K562 (cell line): ENCODE measurements around the gene SIGLEC1. TPM values are rescaled to one million over a fixed set of nuclear protein-coding genes. Genes with fewer than 3 reads are reported as not detected.

Experiments
- ATAC-seq: fragments of 200-7000 bp; cut with Tn5 transposase; 3 replicates; pipeline ENCODE4 v1.9.1; 2020; ENCODE audit warnings: moderate library complexity
- Bru-seq: library from RNA; stranded (reverse); fragments of 400-500 nt; gene quantifications from one replicate; lab custom pipeline; 2021; lab: Mats Ljungman, UMichigan
- BruChase-seq, 2 experiments: library from RNA; stranded (reverse); fragments of 400-500 nt; gene quantifications; one replicate each; lab custom pipeline; 2021; lab: Mats Ljungman, UMichigan
- BruUV-seq: library from RNA; stranded (reverse); fragments of 400-500 nt; replicated peaks from 2 replicates; lab custom pipeline; 2021; lab: Mats Ljungman, UMichigan
- CTCF ChIA-PET: fragments of 300-600 bp; formaldehyde crosslinking; extraction: SDS; loops from one replicate; lab custom pipeline; 2021; ENCODE audit warnings: low intra/inter-chr PET ratio; lab: Yijun Ruan, JAX
- POLR2A ChIA-PET: fragments of 300-600, 350-650 bp; sonication (Branson Sonifier 250); formaldehyde crosslinking; extraction: SDS; loops from one replicate; lab custom pipeline; 2021; ENCODE audit warnings: antibody characterized with exemption, inconsistent platforms; lab: Yijun Ruan, JAX
- DNase-seq, 4 experiments: peaks; one replicate each; pipeline versions ENCODE4 v3.0.0 to v3.0.0-alpha.2; 2011 to 2018; ENCODE audit warnings: low spot score in 3 of 4, mixed read lengths in 3 of 4; ENCODE audit errors: extremely low read depth in 1 of 4
- FAIRE-seq: peaks from 2 replicates; lab custom pipeline; 2011; peaks lifted over from hg19 to GRCh38; lab: Jason Lieb, UNC
- H2AFZ ChIP-seq: 2 replicates; pipeline ENCODE4 v1.6.0; 2011; ENCODE audit warnings: low read depth, low read length, control low read depth, inconsistent platforms
- H3K27ac ChIP-seq: fragments of 200-600 bp; 3 replicates; pipeline ENCODE4 v1.8.0; 2011; ENCODE audit warnings: low read depth, mild to moderate bottlenecking, control low read depth, inconsistent platforms, low read length, moderate library complexity, mixed read lengths; ENCODE audit errors: extremely low read depth
- H3K27me3 ChIP-seq, 2 experiments: fragments of 300-600 bp in 1 of 2; 2 replicates in 1 of 2; 3 replicates in 1 of 2; pipeline versions ENCODE4 v1.6.0 to v1.8.0; 2011; ENCODE audit warnings: inconsistent platforms in 2 of 2, low read length in 2 of 2, mild to moderate bottlenecking in 1 of 2, mixed read lengths in 1 of 2, moderate library complexity in 1 of 2; ENCODE audit not compliant: control insufficient read depth in 2 of 2, insufficient read depth in 2 of 2
- H3K36me3 ChIP-seq: fragments of 300-600 bp; 3 replicates; pipeline ENCODE4 v1.8.0; 2011; ENCODE audit warnings: mild to moderate bottlenecking, low read length, inconsistent platforms; ENCODE audit not compliant: control insufficient read depth, insufficient read depth
- H3K4me1 ChIP-seq, 2 experiments: fragments of 200-600 bp in 1 of 2; replicated peaks in 1 of 2; 2 replicates in 1 of 2; 3 replicates in 1 of 2; pipeline versions ENCODE4 v1.5.1 to v1.8.0; 2011; ENCODE audit warnings: inconsistent platforms in 2 of 2, low read length in 2 of 2, mild to moderate bottlenecking in 1 of 2, mixed read lengths in 1 of 2, moderate library complexity in 1 of 2; ENCODE audit not compliant: control insufficient read depth in 2 of 2, insufficient read depth in 2 of 2
- H3K4me2 ChIP-seq: 2 replicates; pipeline ENCODE4 v1.6.1; 2011; ENCODE audit warnings: low read length, control low read depth, inconsistent platforms, mixed read lengths; ENCODE audit not compliant: insufficient read depth
- H3K4me3 ChIP-seq: fragments of 200-600 bp; sonication (generic), shearing (Covaris generic); 2 replicates; pipeline ENCODE4 v1.5.1; 2016; ENCODE audit warnings: control low read depth, inconsistent platforms
- H3K79me2 ChIP-seq: fragments of 200-600 bp; 3 replicates; pipeline ENCODE4 v1.8.0; 2011; ENCODE audit warnings: low read length, inconsistent platforms; ENCODE audit not compliant: control insufficient read depth, insufficient read depth
- H3K9ac ChIP-seq, 2 experiments: 2 replicates each; pipeline versions ENCODE4 v1.6.0 to v1.6.1; 2011; ENCODE audit warnings: low read depth in 2 of 2, low read length in 2 of 2, control low read depth in 1 of 2, inconsistent platforms in 1 of 2, mild to moderate bottlenecking in 1 of 2, mixed read lengths in 1 of 2; ENCODE audit not compliant: insufficient read depth in 1 of 2
- H3K9me1 ChIP-seq: one replicate; pipeline ENCODE4 v1.6.0; 2011; ENCODE audit warnings: inconsistent platforms, mild to moderate bottlenecking, low read length, moderate library complexity; ENCODE audit not compliant: control insufficient read depth, insufficient read depth
- H3K9me3 ChIP-seq: replicated peaks from 2 replicates; pipeline ENCODE4 v1.5.1; 2011; ENCODE audit warnings: low read depth, low read length, inconsistent platforms; ENCODE audit not compliant: control insufficient read depth, insufficient read depth
- H4K20me1 ChIP-seq: replicated peaks from 2 replicates; pipeline ENCODE4 v1.6.1; 2011; ENCODE audit warnings: low read length, inconsistent platforms, mixed read lengths; ENCODE audit not compliant: control insufficient read depth, insufficient read depth
- BRD9 ChIP-seq: fragments of 450-650 bp; IDR thresholded peaks from 2 replicates; pipeline ENCODE4 v1.6.1; 2018; ENCODE audit warnings: low read depth; ENCODE audit not compliant: partially characterized antibody
- C11orf30 ChIP-seq: fragments of 450-650 bp; IDR thresholded peaks from 2 replicates; pipeline ENCODE4 v1.6.1; 2016; ENCODE audit warnings: low read depth, mild to moderate bottlenecking
- CEBPB ChIP-seq: fragments of 450-650 bp; IDR thresholded peaks from 2 replicates; pipeline ENCODE4 v1.6.1; 2016; ENCODE audit warnings: missing genetic modification characterization, missing compliant biosample characterization
- CEBPG ChIP-seq, 3 experiments: fragments of 200-800 bp in 1 of 3; sonication (Bioruptor generic) in 1 of 3; sonication (generic) in 1 of 3; formaldehyde crosslinking in 1 of 3; IDR thresholded peaks in 2 of 3; conservative IDR thresholded peaks in 1 of 3; 2 replicates each; pipeline versions ENCODE4 v1.6.1 to v1.8.0; 2016 to 2022; ENCODE audit warnings: missing compliant biosample characterization in 2 of 3, missing genetic modification characterization in 2 of 3, mild to moderate bottlenecking in 1 of 3, missing genetic modification reagents in 1 of 3
- HLTF ChIP-seq: fragments of 450-650 bp; IDR thresholded peaks from 2 replicates; pipeline ENCODE4 v1.6.1; 2016
- KLF1 ChIP-seq: fragments of 450-650 bp; IDR thresholded peaks from 2 replicates; pipeline ENCODE4 v1.6.1; 2016; ENCODE audit warnings: missing genetic modification characterization, missing compliant biosample characterization
- KLF10 ChIP-seq: fragments of 250-450 bp; sonication (Bioruptor Pico); IDR thresholded peaks from 2 replicates; pipeline ENCODE4 v1.6.1; 2021; ENCODE audit warnings: matching md5 sums
- STAT5B ChIP-seq: fragments of 250-450 bp; sonication (Bioruptor Pico); IDR thresholded peaks from 2 replicates; pipeline ENCODE4 v1.8.0; 2021; ENCODE audit warnings: mild to moderate bottlenecking, inconsistent platforms
- TSC22D4 ChIP-seq: fragments of 450-650 bp; IDR thresholded peaks from 2 replicates; pipeline ENCODE4 v1.6.1; 2016; ENCODE audit warnings: missing genetic modification characterization, missing biosample characterization, control low read depth
- ZNF76 ChIP-seq: fragments of 250-450 bp; sonication (Bioruptor Pico); IDR thresholded peaks from 2 replicates; pipeline ENCODE4 v1.4.0; 2020; ENCODE audit warnings: mild to moderate bottlenecking, moderate library complexity, borderline replicate concordance
- WGBS: fragments of 100-300 bp; shearing (Covaris generic); methylation state at CpG from one replicate; pipeline ENCODE4 v1.1.6; 2016; ENCODE audit warnings: low coverage, mixed read lengths; ENCODE audit not compliant: insufficient coverage; ENCODE audit errors: missing lambda C conversion rate; 5-methylcytosine and 5-hydroxymethylcytosine counted together
- in situ Hi-C: fragments of 300-500 bp; cut with MboI; formaldehyde crosslinking; loops from 4 replicates; pipeline ENCODE4 v1.15.0; 2018; ENCODE audit warnings: inconsistent platforms, mixed read lengths
- intact Hi-C: fragments of 100-400 bp; cut with micrococcal nuclease; formaldehyde crosslinking; loops from 2 replicates; pipeline ENCODE4 v1.14.2; 2022
- long read RNA-seq, 3 experiments: library from polyadenylated mRNA in 2 of 3; library from RNA in 1 of 3; unstranded in 2 of 3; stranded (forward) in 1 of 3; transcript quantifications; one replicate each; pipeline ENCODE4 v2.0.0, GENCODE V29; 2019 to 2022
- polyA minus RNA-seq, 3 experiments: library from RNA; depleted of rRNA, polyadenylated mRNA; stranded (reverse); fragments of >200 nt; gene quantifications; 2 replicates each; pipeline ENCODE4 v1.2.3, GENCODE V29; 2011
- polyA plus RNA-seq, 8 experiments: library from polyadenylated mRNA; depleted of rRNA in 4 of 8; stranded (reverse) in 5 of 8; unstranded in 3 of 8; fragments of >200 nt; fragmentation: Nextera tagmentation in 2 of 8; fragmentation: Illumina TruSeq in 1 of 8; extraction: Ambion mirVana in 2 of 8; extraction: Trizol in 1 of 8; gene quantifications; 2 replicates each; pipeline versions ENCODE4 v1.2.1 to v1.2.3, GENCODE V29; 2011 to 2014; ENCODE audit warnings: inconsistent platforms in 1 of 8, missing spikeins in 1 of 8
- total RNA-seq, 7 experiments: library from RNA; depleted of rRNA in 6 of 7; stranded (reverse); fragments of >200 nt in 6 of 7; fragmentation: Illumina TruSeq in 2 of 7; extraction: Trizol in 2 of 7; gene quantifications; 2 replicates each; pipeline versions ENCODE4 v1.2.1 to v1.2.3, GENCODE V29; 2011 to 2021; ENCODE audit warnings: low replicate concordance in 1 of 7
- TF ChIP-seq, protein P1 (sequence below): fragments of 200-800 bp; sonication (Bioruptor generic); IDR thresholded peaks from 2 replicates; pipeline ENCODE4 v1.6.1; 2017; ENCODE audit warnings: missing genetic modification characterization, missing compliant biosample characterization
- TF ChIP-seq, protein P2 (sequence below): IDR thresholded peaks from 2 replicates; pipeline ENCODE4 v1.6.1; 2011; ENCODE audit warnings: borderline replicate concordance, low read depth, mild to moderate bottlenecking, moderate library complexity, low read length; ENCODE audit not compliant: insufficient read depth, poor library complexity, severe bottlenecking
- TF ChIP-seq, protein P3 (sequence below): fragments of 450-650 bp; IDR thresholded peaks from 2 replicates; pipeline ENCODE4 v1.6.1; 2016; ENCODE audit warnings: missing biosample characterization, missing genetic modification characterization

SIGLEC1 gene
- not detected in 2 replicates for total RNA-seq (2011; cell fraction: chromatin; rRNA removed; ENCODE audit: low replicate concordance)
- not detected in 2 replicates for total RNA-seq (2011; cell fraction: nucleolus; rRNA removed)
- total RNA-seq (2011; cell fraction: nucleoplasm; rRNA removed): 0.07 TPM in 1 of 2 replicates, not detected in the other
- 0.05 TPM in 1 of 2 replicates, not detected in the other for total RNA-seq (2014; rRNA removed)
- not detected in 2 replicates for total RNA-seq (2014; rRNA removed; fragmentation: Illumina TruSeq; extraction: Trizol)
- total RNA-seq (2015; rRNA removed; fragmentation: Illumina TruSeq; extraction: Trizol): not detected in 2 replicates
- 0.04 and 0.07 TPM in 2 replicates for total RNA-seq (2021)
- not detected in 2 replicates for polyA plus RNA-seq (2011; rRNA removed)
- polyA plus RNA-seq (2011; cell fraction: cytosol; rRNA removed): under 0.01 TPM in 1 of 2 replicates, not detected in the other
- 0.01 TPM in 1 of 2 replicates, not detected in the other for polyA plus RNA-seq (2011; cell fraction: nucleus; rRNA removed)
- 0.01 TPM in 1 of 2 replicates, not detected in the other for polyA plus RNA-seq (2012)
- polyA plus RNA-seq (2014; fragmentation: Illumina TruSeq; extraction: Trizol): not detected in 2 replicates
- not detected for polyA plus RNA-seq (2014; fragmentation: Nextera tagmentation; extraction: Ambion mirVana)
- not detected in 2 replicates for polyA plus RNA-seq (2014; rRNA removed)
- polyA minus RNA-seq (2011; rRNA and poly(A)+ RNA removed): 0.04 TPM in 1 of 2 replicates, not detected in the other
- not detected in 2 replicates for polyA minus RNA-seq (2011; cell fraction: cytosol; rRNA and poly(A)+ RNA removed)
- polyA minus RNA-seq (2011; cell fraction: nucleus; rRNA and poly(A)+ RNA removed): not detected in 2 replicates
- not detected for Bru-seq, nascent RNA
- not detected for BruChase-seq, experiment 1, labeled RNA remaining after a 2-hour chase
- BruChase-seq, experiment 2, labeled RNA remaining after a 6-hour chase: not detected
- long read RNA-seq, experiment 1: 0 reads
- long read RNA-seq, experiment 2: 0 reads
- long read RNA-seq, experiment 3: 0 reads

DNA sequence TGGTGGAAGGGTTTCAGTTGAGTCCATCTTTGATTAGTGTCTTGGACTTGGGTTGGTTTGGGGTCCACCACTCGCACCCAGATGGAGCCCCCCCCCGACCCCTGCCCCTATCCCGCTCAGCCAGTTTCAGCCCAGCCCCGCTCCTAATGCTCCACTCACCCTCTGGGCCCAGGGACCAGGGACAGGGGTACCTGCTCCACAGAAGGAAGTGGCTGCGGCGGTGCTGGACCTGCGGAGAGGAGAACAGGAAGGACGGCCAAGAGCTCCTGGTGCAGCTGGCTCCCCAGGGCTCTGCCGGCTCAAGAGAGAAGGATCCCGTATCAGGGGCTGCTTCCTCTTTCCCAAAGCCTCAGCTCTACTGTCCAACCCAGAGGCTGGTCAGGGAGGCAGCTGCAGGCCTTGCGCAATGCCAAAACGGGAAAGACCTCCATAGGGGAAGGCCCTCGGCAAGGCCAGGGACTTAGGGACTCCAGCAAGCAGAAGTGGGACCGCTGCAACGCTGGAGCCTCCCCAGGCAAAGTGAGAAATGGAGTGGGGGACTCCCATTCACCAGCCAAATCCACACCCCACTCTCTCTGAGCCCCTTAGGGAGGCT lies at the start of gene SIGLEC1:
SIGLEC1 (minus strand) TSS at position 322 of the 595 bp plus-strand sequence. CDS start 5,472 bp downstream, outside the sequence.
- Histone ChIP-seq H3K9me3 (no peaks in the 10 kb centered on the region), H3K9me1 (no peaks in the 10 kb centered on the region), H2AFZ (no peak within 1 kb of the TSS), H3K4me3 (no peak within 1 kb of the TSS), H3K79me2 (no peaks in the 10 kb centered on the region), H4K20me1 (no peaks in the 10 kb centered on the region), H3K4me2 (no peak within 1 kb of the TSS), H3K27me3 (no peaks in the 10 kb centered on the region), H3K9ac (no peak within 1 kb of the TSS), H3K27ac (no peak within 1 kb of the TSS), H3K36me3 (no peaks in the 10 kb centered on the region), H3K4me1 (peaks cover 0 to 13% of the 10 kb centered on the region in 2 experiments; a peak in 3 of 5 replicates)
- DNase-seq (no peak), FAIRE-seq (no peak), ATAC-seq (no peak)
- intact Hi-C loops: no loop called here
- no TSS peak for BruUV-seq
- CTCF ChIA-PET: no interaction called here
- in situ Hi-C loops: loop anchor here (5.0 kb wide), 1 partner anchor 150 kb away; no protein-coding TSS in a partner anchor
- 32% methylated on average over 8 of the region's 15 CpGs for WGBS
- POLR2A ChIA-PET: interaction anchor here (0.6 to 0.7 kb wide), 4 partner anchors 10 to 617 kb away, joined by 3 to 4 read pairs (median 3); no protein-coding TSS in a partner anchor
- TF ChIP-seq, protein P1, sequence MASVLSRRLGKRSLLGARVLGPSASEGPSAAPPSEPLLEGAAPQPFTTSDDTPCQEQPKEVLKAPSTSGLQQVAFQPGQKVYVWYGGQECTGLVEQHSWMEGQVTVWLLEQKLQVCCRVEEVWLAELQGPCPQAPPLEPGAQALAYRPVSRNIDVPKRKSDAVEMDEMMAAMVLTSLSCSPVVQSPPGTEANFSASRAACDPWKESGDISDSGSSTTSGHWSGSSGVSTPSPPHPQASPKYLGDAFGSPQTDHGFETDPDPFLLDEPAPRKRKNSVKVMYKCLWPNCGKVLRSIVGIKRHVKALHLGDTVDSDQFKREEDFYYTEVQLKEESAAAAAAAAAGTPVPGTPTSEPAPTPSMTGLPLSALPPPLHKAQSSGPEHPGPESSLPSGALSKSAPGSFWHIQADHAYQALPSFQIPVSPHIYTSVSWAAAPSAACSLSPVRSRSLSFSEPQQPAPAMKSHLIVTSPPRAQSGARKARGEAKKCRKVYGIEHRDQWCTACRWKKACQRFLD (CRISPR knock-in tag): no peak
- no peak for TF ChIP-seq STAT5B
- no peak for TF ChIP-seq KLF10 (CRISPR knock-in tag)
- no peak for TF ChIP-seq C11orf30
- TF ChIP-seq, protein P2, sequence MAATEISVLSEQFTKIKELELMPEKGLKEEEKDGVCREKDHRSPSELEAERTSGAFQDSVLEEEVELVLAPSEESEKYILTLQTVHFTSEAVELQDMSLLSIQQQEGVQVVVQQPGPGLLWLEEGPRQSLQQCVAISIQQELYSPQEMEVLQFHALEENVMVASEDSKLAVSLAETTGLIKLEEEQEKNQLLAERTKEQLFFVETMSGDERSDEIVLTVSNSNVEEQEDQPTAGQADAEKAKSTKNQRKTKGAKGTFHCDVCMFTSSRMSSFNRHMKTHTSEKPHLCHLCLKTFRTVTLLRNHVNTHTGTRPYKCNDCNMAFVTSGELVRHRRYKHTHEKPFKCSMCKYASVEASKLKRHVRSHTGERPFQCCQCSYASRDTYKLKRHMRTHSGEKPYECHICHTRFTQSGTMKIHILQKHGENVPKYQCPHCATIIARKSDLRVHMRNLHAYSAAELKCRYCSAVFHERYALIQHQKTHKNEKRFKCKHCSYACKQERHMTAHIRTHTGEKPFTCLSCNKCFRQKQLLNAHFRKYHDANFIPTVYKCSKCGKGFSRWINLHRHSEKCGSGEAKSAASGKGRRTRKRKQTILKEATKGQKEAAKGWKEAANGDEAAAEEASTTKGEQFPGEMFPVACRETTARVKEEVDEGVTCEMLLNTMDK: no peak
- no peak for TF ChIP-seq BRD9
- no peak for TF ChIP-seq KLF1 (tag)
- TF ChIP-seq CEBPB (tag): peak; percentile 79
- TF ChIP-seq ZNF76 (CRISPR knock-in tag): no peak
- TF ChIP-seq TSC22D4 (tag): no peak
- TF ChIP-seq, protein P3, sequence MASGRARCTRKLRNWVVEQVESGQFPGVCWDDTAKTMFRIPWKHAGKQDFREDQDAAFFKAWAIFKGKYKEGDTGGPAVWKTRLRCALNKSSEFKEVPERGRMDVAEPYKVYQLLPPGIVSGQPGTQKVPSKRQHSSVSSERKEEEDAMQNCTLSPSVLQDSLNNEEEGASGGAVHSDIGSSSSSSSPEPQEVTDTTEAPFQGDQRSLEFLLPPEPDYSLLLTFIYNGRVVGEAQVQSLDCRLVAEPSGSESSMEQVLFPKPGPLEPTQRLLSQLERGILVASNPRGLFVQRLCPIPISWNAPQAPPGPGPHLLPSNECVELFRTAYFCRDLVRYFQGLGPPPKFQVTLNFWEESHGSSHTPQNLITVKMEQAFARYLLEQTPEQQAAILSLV (tag): no peak
- no peak for TF ChIP-seq HLTF
- peak; percentile 76 for TF ChIP-seq CEBPG (CRISPR knock-in tag; IDR thresholded peaks at IDR 0.05)
- TF ChIP-seq CEBPG (tag; conservative IDR thresholded peaks at IDR 0.05 in 1 of 2, IDR thresholded peaks at IDR 0.05 in 1 of 2): peak in 1 of 2 experiments; percentile 47; a peak in 2 of 4 replicates
